WTC11 (cell line): ENCODE measurements around the gene SLC19A1.

Experiments used
- CBFB ChIP-seq: sonication (generic); formaldehyde crosslinking; IDR thresholded peaks from 2 replicates; pipeline ENCODE4 v1.8.1; 2022; ENCODE audit warnings: mild to moderate bottlenecking, low read depth, missing genetic modification reagents
- CREM ChIP-seq: sonication (generic); formaldehyde crosslinking; IDR thresholded peaks from 2 replicates; pipeline ENCODE4 v1.8.1; 2022; ENCODE audit warnings: mild to moderate bottlenecking, missing genetic modification reagents, moderate library complexity
- CTCF ChIP-seq: fragments of 200-600 bp; IDR thresholded peaks from 2 replicates; pipeline ENCODE4 v1.8.0; 2022; ENCODE audit warnings: antibody characterized with exemption
- MAX ChIP-seq: sonication (generic); formaldehyde crosslinking; IDR thresholded peaks from 2 replicates; pipeline ENCODE4 v1.8.0; 2022; ENCODE audit warnings: mild to moderate bottlenecking, missing genetic modification reagents
- NR3C1 ChIP-seq: sonication (generic); formaldehyde crosslinking; conservative IDR thresholded peaks from 2 replicates; pipeline ENCODE4 v1.8.1; 2023; ENCODE audit warnings: low read depth, mild to moderate bottlenecking, missing genetic modification reagents
- TEAD4 ChIP-seq: sonication (generic); formaldehyde crosslinking; IDR thresholded peaks from 2 replicates; pipeline ENCODE4 v1.8.0; 2022; ENCODE audit warnings: mild to moderate bottlenecking, missing genetic modification reagents

DNA sequence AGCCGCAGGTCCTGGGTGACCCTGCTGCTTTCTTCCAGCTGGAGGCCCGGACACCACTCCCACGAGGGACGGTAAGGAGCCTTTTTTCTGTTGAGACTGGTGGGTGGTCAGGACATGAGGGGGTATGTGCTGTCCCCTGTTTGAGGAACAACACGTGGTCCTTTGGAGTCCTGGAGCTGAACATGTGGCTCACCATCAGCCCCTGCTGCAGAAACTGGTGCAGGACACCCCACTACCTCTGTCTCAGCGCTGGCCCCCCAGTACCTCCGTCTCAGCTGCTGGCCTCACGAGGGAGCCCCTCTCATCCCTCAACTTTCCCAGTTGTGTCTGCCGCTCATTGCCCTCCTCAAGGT lies 34.7 kb downstream of the SLC19A1 start:
- TF ChIP-seq CREM (no peak), TEAD4 (CRISPR knock-in tag) (no peak), MAX (CRISPR knock-in tag) (no peak), CBFB (no peak), CTCF (no peak), NR3C1 (CRISPR knock-in tag) (no peak)
